GM21447 (cell line): ENCODE measurements around the gene CAMK2G.

Experiments
- ATAC-seq: cut with Tn5 transposase; IDR thresholded peaks from one replicate; pipeline ENCODE4 v1.9.1; 2021; ENCODE audit not compliant: unreplicated experiment

Gene CAMK2G

DNA sequence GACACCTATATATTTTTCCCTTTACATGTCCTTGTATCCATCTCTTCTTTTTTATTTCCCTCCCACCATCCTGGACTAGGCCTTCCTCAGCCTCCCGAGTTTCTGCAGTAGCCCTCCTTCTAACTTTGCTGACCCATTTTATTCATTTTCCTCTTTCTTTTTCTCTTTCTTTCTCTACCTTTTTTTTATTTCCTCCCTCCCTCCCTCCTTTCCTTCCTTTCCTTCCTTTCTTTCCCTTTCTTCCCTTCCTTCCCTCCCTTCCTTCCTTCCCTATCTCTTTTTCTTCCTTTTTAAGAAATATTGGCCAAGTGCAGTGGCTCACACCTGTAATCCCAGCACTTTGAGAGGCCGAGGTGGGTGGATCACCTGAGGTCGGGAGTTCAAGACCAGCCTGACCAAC is 9.7 kb upstream of the CAMK2G start:
- no peak for ATAC-seq

DNA sequence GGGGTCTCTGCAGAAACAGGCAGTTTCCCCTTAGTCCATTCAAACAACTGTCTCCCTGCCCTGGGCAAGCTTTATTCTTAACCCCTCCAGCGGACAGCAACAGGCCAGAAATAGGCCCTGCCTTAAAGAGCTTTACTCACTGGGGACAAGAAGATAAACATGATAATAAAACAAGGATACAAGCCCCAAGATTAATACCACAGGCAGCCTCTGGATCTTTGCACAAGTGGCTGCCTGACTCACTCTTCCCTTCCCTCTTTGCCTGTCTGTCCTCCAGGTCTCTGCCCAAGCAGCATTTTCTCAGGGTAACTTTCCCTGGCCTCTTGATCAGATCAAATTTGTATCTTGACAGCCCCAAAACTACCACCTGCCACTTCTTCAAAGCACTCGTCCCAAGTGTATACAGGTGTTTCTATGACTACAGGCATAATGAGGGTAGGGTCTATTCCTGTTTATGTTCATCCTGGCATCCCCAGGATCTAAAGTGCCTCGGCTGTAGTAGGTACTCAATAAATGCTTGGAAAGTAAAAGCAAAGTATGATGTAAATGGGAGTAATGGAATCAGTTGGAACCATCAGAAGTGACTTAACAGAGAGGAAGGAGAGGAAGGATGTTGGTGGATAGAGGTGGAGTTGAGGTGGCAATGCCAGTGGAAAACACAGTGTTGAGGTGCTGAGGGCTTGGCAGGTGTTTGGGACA is 7.0 kb upstream of the CAMK2G start:
- ATAC-seq, result no peak

DNA sequence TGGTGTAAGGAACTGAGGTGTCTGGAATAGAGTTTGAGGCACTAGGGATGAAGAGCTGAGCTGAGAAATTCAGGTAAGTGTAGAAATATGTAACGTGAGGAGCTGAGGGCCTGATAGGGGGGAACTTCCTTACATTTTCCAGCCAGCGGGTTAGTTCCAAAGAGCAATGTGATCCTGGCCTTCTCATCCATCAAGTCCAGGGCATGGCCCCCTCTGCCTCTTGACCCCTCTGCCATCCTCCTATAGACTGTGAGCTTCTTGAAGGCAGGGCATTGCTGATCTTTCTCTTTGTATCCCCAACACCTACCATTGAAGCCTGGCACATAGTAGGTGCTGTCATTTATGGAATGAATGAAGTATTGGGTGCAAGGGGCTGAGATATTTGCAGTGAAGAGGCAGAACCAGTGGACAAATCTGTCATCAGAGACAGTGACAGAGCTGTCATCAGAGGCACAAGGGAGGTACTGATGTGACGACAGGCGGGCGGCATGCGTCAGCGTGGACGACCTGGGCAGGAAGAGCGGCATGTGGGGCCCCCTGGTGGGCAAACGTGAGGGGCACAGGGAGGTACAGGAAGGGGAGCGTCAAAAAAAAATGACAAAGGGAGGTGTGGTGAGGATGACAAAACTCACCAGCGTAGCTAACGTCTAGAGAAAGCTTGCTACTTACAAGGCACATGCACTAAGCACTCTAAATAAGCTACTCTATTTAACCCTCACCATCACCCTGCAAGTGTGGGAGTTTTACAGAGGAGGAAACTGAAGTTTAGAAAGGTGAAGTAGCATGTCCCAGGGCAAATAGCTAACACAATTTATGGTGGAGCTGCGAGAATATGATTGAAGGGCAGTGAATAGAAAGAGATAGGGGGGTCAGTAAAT is 5.2 kb upstream of the CAMK2G start:
- peak; percentile 85 for ATAC-seq

DNA sequence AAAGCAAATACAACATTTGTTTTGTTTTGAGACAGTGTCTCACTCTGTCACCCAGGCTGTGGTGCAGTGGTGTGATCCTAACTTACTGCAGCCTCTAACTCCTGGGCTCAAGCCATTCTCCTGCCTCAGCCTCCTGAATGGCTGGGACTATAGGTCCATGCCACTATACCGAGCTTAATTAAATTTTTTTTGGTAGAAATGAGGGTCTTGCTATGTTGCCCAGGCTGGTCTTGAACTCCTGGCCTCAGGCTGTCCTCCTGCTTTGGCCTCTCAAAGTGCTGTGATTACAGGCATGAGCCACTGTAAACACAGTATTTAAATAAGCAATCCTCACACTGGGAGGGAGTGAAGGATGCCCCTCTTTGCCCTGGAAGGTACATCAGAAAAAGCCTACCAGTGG is 4.0 kb upstream of the CAMK2G start:
- no peak for ATAC-seq

DNA sequence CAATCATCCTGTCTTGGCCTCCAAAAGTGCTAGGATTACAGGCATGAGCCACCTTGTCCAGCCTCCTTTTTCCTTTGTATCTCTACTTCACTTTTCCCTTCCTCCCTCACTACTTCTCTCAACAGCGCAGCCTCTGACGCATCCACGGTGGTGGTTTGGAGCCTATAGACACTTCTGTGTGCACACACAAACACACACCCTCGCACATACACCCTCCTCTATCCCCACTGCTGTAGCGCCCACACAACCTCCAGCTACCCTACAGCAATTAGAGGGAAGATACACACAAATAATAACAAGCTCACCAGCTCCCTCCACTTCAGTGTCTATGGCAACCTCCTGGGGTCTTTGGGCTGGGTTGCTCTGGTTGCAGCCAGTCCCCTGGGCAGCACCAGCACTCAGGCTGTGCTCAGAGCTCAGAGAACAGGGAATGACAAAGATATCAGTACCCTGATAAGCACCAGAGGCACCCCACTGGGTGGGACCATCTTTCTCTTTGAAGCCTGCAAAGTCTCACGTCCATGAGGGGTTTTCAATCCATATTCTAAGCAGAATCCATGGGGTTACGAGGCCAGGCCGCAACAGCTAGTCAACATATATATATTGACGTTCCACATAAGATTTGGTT is 3.3 kb upstream of the CAMK2G start:
- no peak for ATAC-seq

DNA sequence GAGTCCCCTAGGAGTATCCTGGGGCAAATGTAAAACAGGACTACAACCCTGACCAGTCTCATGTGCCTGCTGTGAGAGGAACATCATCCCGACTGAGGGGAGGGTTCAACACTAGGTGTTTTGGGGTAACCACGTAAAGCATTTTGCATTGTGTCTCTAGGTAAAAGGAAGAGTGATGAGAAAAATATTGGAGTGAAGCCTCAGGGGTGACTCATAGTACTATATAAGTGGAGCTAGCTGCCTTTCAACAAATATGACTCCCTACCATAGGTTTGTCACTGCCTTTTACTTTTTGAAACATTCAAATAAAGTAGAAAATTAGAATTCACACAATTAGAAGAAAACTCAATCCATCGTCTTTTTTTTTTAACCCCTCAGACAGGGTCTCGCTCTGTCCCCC is 2.6 kb upstream of the CAMK2G start:
- no peak for ATAC-seq

DNA sequence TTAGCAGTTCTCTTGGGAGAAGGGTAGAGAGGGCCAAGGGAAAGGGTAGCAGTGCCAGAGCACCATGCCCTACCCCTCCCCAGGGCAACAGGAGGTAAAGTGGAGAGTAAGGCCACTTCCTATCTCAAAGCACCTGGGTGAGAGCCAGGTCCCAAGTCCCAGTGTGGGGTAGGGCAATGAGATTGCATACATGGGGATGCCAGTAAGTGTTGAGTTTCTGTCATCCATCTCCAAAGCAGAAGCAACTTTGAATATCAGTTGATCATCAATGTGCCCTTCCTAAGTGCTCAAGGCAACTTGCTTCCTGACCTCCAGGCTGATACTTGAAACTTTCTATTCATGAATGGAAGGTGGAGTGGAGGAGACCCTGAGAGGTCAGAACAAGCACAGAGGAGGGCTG is 2.2 kb upstream of the CAMK2G start:
- ATAC-seq, result no peak

DNA sequence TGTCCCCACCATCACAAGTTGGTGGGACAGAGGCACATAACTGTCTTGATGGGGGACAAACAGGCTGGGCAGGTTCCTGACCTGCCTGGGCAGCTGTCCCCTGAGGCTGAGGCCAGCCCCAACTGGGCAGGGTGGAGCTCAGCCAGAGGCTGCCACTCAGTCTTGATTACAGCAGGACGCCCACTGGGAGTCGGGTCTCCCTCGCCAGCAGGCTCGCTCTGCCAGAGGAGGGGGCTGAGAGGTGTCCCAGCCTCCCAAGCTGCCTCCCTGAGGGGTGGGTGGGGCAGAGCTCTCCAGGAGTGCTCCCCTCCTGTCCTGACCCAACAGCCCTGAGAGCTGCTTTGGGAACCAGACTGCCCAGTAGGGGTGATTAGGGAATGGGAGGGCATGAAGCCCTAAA is 1.8 kb upstream of the CAMK2G start:
- no peak for ATAC-seq

DNA sequence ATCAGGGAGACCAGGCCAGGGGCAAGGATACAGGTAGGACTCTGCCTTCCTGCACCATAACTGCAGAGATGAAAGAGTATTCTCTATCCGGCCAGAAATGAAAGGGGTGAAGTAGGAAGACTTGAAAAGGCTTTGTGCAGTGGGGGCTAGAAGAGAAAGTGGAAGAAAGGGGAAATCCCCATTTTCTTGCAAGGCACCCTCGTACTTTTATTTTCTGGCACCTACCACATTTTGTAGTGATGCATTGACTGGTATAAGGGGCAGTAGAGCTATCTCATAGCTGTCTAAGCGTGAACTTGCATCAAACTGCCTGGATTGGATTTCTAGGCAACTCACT is 752 bp upstream of the CAMK2G start:
- ATAC-seq, result peak; percentile 20

DNA sequence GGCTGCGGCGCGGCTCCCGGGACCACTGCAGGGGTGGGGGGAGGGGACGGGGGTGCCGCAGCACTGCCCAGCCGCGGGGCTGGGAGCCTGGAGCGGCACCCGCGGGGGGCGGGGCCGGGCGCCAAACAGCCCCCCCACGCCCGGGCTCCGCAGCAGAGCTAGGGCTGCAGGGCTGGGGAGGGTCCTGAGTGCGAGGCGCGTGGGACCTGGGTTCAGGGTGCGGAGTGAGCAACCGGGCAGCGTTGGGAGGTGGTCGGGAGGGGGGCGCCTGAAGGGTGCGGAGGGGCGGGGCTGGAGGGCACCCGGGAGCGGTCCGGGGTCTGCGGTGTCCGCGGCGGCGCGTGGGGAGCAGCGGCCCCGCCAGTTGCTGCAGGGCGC is 528 bp downstream of the CAMK2G start:
- ATAC-seq, result no peak

DNA sequence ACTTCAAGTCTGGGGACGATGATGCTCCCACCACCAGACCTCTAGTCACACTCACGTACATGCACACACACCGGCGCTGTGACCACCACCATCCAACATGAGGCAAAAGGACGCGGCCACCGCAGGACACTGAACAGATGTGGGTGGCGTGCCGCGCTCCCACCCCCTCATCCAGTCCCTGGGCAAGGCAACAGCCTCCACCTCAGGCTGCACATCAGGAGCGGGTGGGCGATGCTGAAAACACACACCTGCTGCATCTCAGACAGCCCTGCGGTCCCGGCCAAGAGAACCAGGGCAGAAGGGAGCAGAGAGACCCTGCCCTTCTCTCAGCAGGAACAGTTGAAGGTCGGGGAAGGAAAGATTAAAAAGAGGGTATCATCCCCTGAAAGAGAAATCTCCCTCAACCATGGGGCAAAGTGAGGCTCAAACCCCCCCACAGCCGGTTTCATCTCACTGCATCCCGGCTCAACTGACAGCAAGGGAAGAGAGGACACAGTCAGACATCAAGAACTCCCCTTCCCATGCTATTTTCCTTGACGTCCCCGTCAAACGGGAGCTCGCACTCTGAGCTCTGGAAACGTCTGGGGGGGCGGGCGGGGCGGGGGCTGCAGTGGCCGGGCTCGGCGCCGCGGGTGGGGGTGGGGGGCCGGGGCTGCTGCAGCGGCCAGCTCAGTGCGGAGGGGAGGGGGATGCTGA is 1.1 kb downstream of the CAMK2G start:
- ATAC-seq, result no peak

DNA sequence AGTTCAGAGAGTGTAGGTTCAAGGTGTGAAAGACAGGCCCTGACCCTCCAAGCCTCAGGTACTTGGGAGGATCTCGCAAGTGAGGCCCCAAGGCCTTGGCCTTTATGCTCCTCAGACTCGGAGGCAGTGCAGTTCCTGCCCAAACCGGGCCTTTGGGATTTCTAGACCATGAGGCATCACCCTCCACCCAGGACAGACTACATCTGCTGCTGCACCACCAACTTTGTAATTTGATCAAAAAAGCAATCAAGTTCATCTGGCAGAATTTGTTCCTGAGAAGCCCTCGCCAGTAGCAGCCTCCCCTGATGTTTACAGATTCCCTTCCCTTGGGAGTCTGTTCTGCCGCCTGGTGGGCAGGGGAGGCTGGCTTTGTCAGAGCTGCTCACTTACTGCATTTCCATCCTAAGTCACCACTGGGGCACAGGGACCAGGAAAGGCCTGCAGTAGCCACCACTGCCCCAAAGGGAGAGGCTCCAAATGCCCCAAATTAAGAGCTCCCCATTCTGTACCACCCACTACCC is 2.1 kb downstream of the CAMK2G start:
- no peak for ATAC-seq

DNA sequence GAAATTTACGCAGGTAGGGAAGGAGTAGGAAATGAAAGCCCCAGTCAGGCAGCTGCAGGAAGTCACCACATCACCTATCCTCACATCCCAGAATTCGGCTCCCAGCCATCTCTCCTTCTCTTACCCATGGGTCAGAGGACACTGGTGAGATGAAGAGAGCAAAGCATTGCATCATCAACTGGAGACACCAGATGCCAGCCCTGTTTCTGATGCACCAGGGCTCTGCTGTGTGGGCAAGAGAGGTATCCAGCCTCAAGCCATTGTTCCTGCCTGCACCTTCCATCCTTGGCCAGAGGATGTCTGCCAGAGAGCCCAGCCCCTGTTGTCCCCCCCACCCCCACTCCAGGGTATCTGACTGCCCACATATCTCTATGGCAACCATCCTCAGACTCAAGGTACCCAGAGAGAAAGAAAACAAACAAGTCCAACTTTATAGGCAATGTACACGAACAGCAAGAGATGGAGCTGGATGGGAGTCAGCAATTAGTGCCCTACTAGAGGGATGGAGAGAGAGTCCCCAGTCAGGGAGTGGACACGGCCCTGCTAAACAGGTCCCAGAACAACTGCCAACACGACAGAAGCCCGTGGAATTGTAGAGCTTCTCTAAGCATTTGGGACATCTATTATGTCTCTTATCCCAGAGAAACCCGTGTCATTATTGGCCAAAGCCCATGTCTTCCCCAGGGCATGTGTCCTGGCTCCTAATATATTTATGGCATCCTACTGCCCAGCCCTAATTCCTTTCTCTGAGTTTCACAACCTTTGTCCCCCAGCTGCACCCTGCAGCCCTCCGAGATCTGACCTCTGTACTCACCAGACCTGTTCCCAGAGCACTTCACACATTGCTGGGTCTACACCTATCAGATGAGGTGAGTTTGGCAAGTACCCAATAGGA is 2.8 kb downstream of the CAMK2G start:
- no peak for ATAC-seq

DNA sequence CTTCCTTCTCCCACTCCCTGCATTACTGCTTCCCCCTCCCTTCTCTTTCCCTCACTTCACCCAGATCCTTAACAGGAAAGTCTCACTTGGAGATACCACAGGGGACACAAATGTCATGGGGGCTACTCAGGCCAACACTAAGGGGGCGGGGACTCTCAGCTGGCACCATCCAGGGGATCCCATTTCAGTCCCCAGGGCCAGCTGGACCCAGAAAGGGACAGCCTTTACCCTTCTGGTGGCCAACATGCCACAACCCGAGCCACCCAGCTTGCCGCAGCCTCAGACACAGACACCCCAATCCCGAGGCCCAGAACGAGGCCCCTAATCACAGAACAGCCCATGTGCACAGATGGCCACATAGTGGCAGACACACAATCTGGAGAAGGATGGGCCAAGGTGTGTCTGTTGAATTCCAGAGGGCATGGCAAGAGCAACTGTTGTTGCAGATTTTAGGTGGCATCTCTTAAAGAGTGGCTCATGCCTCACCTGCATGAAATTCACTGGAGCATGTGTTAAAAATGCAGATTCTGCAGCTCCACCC is 5.6 kb downstream of the CAMK2G start:
- no peak for ATAC-seq

DNA sequence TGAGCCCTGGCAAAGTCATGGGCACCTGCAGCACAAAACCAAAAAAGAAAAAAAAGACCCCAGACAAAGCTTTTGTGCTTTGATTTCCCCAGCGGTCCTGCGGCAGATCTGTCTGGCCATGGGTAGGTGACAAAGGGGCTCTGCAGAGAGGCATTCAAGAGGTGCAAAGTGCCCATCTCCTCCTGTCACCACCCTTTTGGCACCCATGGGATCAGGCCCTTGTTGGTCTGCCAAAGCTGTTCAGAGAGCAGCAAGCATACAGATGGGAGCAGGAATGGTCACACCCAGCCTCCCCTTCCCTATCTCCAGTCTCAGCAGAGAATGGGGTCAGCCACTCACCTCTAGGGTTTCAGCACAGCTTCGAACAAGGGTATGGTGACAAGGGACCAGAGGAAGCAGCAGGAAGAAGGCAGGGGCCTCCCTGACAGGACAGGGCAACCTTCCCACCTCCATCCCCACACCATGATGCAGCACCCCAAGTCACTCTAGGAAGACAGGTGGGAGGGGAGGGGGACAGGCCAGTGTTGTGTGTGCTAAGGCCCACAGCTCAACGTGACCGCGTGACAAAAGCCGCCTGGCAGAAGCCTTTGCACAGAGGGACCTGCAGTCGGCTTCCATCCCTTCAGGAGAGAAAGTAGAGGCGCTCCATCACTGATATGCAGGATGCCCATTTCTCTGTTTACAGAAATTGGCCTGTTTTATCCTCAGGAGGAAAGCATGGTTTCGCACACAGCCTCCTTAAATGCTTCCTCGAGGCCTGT is 6.3 kb downstream of the CAMK2G start:
- ATAC-seq, result no peak

DNA sequence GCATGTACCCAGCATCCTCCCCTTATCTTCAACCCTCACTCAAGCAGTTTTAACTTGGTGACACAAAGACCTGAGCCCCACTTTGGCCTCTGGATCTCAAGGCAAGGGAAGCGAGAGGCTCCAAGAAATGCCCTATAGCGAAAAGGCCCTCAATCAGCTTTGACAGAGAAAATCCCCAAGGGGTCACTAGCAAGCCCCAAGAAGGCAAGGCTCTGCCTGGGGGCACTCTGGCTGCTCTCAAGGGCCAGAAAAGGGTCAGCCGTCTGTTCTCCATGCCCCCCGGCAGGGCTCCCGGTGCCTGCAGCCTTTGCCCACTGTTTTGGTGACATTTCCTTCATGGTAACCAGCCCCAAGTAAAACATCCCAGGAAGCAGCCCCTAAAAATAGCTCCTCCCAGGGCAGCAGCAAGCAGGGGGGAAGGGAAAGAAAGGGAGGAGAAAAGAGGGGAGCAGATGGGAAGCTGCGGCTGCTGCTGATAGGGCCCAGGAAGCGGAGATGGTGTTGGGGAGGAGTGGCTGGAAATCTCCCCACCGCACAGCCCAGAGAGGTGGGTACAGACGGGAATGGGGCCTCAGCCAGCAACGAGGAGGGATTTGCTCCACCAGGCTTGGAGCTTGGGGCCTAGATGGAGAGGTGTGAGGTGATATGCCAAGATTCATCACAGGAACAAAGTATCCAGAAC is 7.1 kb downstream of the CAMK2G start:
- ATAC-seq, result no peak

DNA sequence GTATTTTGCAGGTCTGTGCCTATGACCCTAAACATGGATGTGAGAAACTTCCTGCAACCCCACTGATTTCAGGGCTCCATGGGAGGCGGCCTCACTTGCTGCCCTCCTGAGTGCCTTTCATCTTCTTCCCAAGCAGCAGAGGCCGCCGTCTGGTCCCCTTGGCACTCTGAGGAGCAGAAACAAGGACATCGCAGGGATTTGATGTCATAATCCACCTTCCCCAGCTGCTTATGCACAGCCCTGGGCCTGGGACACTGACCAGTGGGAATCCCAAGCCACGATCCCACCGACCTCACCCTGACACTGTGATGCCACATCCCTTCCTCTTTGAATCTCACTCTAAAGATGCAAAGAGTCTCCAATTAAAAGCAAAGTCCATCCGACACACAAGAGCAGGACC is 7.7 kb downstream of the CAMK2G start:
- ATAC-seq, result no peak

DNA sequence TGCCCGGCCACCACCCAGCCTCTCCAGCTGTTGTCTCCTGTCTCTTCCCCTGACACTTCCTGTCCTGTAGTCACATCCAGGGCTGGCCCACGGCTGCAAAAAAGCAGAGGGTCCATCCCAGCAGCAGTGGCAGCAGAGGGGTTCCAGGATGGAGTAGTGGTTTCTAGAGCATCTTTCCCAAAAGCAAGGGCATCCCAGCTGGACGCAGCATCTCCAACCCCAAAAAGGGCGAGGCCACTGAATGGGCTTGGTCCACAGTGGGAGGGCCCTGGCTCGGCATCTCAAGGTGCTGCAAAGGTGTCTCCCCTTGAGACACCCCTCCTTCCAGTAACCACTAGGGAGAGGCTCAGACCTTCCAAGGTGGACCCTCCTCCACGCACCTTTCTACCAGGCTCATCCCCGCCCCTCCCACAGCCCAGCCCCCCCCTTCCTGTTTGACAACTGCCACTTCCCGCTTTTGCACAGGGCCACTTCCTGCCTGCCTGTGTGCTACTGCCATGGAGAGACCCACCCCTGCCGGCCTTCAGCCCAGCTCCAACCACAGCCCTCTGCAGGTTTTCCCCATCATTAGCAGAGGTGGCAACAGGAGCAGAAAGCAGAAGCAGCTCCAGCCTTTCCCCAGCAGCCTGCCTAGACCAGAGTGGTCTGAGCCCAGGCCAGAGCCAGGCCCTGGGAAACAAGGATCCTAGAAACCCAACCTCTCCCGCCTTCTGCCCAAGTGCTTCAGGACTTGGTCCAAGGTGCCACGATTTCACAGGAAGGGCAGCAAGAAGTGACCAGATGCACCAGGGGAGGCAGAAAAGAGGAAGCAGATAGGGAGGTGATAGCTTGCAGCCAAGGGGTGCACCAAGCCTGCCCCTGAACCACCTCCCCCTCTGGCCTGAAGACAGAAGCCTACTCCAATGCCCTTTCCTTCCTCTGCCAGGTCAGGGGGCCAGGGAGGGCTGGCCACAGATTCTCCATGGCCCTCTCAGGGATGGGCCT is 8.6 kb downstream of the CAMK2G start:
- peak; percentile 81 for ATAC-seq
